Stimulated activated CD4-positive, alpha-beta T cell treated with anti-CD3 and anti-CD28 coated beads, Interleukin-2, amount 100 ng/mL, for 48 hours (primary cell): ENCODE measurements around the gene PPL.
"Not testable (repeated sequence)": the region's sequence is repeated elsewhere in the genome, so short reads cannot be mapped to it uniquely, and the experiment has no call there.

Source experiments
- DNase-seq, 2 donors: peaks; one replicate each; pipeline ENCODE4 v3.0.0-alpha.2; 2020

The PPL gene

DNA sequence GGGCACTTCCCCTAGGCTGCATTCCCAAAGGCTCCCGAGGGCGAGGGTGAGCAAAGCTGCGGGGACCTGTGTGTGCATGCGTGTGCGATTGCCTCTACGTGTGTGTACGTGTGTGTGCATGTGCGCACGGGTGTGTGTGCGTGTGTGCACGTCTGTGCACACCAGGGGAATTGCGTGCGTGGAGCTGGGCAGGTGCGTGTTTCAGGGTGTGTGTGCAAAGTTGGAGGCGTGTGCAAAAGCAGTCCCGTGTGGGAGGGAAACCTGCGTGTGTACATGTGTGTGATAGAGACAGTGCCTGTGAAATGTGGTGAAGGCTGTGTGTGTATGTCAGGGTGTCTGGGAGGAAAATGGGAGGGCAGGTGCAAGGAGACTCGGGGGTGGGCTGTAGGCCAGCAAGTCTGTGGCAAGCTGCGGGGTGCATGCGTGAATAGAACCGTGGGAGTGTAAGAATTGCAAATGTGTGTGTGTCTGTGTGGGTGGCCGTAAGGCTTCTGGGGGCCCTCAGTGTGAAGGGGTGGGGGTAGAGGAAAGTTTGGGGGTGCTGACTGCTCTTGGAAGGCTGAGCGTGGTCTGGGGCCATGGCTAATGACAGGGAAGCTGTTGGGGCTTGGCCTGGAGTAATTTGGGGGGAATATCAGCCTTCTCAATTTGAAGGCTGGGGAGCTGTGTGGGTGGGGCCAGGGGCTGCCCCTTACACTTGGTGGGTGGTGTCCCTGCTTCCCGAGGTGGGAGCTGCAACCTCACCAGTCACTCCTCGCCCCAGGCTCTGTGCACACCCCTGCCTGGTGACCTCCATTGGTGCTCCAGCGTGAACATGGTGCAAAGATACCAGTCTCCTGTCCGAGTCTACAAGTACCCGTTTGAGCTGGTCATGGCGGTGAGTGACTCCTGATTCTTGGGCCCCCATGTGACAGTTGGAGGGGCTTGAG, 21.8 kb upstream of the PPL start:
- DNase-seq = no peak

DNA sequence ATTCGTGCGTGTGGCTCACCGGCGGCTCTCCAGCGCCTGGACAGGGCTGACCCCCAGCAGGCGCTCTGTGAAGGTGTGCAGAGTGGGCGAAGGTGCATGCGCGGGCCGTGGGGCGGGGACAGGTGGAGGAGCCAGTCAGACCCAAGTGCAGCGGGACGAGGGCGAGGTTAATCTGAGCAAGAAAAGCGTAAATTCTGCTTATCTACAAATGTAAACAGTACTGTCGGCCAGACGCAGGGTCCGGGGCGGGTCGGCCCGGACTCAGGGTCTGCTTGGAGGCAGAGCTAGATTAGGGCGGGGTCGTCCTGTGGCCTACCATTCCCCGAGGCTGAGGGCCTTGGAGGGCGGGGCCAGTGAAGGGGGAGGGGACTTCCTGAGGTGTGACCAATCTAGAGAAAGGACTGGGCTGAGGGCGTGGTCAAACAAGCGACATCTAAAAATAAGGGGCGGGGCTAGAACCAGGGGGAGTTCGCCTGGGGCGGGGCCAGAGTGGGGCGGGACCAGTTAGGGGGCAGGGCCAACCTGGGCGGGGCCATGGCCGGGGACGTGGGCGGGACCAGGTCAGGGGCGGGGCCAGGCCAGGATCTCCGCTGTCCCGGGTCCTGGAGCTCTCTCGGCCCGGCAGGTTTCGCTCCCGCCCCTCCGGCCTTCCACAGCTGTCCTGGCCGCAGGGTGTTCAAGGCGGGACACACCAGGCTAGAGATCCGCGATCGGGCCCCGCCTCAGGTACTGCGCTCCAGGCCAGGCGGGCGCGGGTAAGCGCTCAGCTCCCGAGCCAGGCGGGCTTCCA, 21.0 kb upstream of the PPL start, which contains the start of gene SEC14L5:
TSS of gene SEC14L5 (plus strand) at position 611 of the 790 bp plus-strand sequence. CDS start 994 bp downstream, outside the sequence.
- peak; percentile 94 to 95 for DNase-seq

DNA sequence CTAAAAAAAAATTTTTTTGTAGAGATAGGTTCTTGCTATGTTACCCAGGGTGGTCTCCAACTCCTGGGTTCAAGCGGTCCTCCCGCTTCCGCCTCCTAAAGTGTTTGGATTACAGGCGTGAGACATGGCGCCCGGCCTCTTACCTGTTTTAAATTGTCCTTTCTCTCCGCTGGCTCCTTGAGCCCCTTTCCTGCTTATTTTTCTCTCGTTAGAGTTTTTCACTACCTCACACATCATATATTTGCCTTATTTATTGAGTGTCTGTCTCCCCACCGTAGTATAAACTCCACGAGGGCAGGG, 20.4 kb upstream of the PPL start:
- no peak for DNase-seq

- no peak for DNase-seq
Observed at GRCh38 chr16:4954714-4955113, 17.8 kb upstream of the PPL start.

DNA sequence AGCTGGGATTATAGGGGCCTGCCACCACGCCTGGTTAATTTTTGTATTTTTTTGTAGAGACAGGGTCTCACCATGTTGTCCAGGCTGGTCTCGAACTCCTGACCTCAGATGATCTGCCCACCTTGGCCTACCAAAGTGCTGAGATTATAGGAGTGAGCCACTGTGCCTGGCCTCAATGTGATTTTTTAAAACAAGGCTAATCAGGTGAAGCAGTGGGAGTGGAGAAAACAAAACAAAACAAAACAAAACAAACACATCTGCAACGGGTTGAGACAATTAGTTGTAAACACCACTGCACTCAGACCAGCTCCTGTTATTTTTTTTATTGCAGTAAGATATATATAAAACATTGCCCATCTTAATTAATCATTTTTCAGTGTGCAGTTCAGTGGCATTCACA, 14.6 kb upstream of the PPL start:
- DNase-seq = not testable (repeated sequence)

DNA sequence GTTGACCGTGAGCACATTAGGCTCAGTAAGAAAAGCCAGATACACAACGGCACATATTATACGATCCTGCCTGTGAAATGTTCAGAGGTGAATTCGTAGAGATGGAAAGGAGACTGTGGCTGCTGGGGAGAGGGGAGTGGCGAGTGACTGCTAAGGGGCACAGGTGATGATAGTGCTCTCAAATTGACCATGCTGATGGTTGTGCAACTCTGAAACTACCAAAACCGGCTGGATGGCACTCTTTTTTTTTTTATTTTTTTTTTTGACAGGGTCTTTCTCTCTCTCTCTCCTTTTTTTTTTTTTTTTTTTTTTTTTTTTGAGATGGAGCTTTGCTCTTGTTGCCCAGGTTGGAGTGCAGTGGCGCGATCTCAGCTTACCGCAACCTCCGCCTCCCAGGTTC, 13.0 kb upstream of the PPL start:
- DNase-seq = no peak

GRCh38 chr16:4948903-4949766, 12.2 kb upstream of the PPL start:
- no peak for DNase-seq

- no peak for DNase-seq
Observed at GRCh38 chr16:4947722-4948503, 11.0 kb upstream of the PPL start.

DNA sequence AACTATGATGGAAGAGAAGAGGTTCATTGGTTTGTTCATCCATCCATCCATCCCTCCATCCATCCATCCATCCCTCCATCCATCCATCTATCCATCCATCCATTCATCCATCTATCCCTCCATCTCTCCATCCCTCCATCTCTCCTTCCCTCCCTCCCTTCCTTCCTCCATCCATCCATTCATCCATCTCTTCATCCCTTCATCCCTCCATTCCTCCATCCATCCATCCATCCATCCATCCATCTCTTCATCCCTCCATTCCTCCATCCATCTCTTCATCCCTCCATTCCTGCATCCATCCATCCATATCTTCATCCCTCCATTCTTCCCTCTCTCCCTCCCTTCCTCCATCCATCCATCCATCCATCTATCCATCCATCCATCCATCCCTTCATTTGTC, 10.0 kb upstream of the PPL start:
- no peak for DNase-seq

GRCh38 chr16:4945560-4946502, 8.9 kb upstream of the PPL start:
- no peak for DNase-seq

GRCh38 chr16:4944333-4945281, 7.7 kb upstream of the PPL start:
- DNase-seq = no peak

- no peak for DNase-seq
Observed at GRCh38 chr16:4942481-4942880, 5.5 kb upstream of the PPL start.

- DNase-seq = no peak
Observed at GRCh38 chr16:4940719-4941118, 3.8 kb upstream of the PPL start.

DNA sequence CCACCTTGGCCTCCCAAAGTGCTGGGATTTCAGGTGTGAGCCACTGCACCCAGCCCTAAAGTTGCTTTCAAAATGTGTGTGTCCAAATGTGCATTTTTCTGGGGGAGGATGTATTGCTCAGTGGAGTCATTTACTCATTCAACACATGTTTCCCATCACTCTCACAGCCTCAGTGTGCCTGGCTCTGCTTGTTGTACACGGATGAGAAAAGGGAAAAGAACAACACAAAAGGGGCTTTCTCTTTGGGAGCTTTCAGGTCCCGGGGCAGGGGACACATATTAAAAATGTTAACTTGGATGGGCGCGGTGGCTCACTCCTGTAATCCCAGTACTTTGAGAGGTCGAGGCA, 1.7 kb upstream of the PPL start:
- DNase-seq = no peak

- no peak for DNase-seq
Observed at GRCh38 chr16:4937782-4938682, 1.1 kb upstream of the PPL start.

- no peak for DNase-seq
Observed at GRCh38 chr16:4936181-4936990, 562 bp downstream of the PPL start.

DNA sequence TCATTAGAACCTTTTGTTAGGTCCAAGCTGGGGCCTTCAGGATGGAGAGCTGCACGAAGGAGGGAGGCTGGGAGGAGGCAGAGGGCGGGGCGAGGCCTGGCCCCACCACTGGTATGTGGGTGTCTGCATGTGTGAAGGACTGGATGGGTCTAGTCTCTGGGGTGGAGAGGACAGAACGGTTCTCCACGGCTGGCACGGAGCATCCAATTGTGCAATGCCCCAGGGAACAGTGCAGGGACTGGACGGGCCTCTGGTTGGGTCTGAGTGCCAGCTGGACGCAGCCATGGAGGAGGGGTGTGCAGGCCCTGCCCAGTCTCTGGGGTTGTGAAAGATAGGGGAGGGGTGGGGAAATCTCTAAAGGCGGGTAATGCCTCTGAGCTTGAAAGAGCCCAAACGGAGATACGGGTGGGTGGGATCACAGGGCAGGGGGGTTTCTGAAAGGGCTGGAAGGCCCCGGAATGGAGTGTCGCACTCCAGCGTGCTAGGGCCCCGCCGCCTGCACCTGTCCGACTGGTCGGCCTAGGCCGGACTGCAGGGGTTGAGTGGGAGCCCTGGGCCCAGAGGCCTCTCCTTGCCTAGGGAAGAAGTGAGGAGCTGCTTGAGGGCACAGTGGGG, 1.6 kb downstream of the PPL start:
- no peak for DNase-seq

DNA sequence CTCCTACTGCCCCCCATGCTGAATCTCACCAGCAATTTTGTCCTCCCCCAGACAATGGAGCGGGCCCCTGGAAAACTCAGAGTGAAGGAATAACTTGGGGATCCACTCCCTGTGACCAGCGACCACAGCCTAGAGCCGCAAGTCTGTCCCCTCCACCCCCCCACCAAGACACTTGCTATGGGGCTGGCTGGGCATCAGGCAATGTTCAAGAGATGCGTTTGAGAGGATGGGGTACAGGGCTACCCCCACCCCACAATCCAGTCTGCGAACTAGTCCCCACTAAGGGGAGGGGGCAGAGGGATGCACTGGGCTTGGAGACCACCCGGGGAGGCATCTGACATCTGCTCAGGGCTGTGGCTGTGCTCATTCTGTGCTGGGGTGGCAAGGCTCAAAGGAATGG, 2.4 kb downstream of the PPL start:
- no peak for DNase-seq
